Memory B cell (primary cell): ENCODE data around the gene TBL3.

Experiments used
- ATAC-seq: fragments of 150-1000 bp; cut with Tn5 transposase; 2 replicates; pipeline ENCODE4 v1.10.0; 2021; ENCODE audit warnings: low read depth, mild to moderate bottlenecking, moderate library complexity
- DNase-seq, 2 donors: peaks; one replicate each; pipeline ENCODE4 v3.0.0; 2022; ENCODE audit warnings: low spot score in 2 of 2
- H3K27ac Mint-ChIP-seq: one replicate; pipeline ENCODE4 v1.8.0; 2022; ENCODE audit warnings: mild to moderate bottlenecking, moderate library complexity, mixed read lengths
- H3K27me3 Mint-ChIP-seq: one replicate; pipeline ENCODE4 v1.8.0; 2022; ENCODE audit warnings: mixed read lengths
- H3K36me3 Mint-ChIP-seq: one replicate; pipeline ENCODE4 v1.8.0; 2022; ENCODE audit warnings: mild to moderate bottlenecking, mixed read lengths
- H3K4me1 Mint-ChIP-seq: one replicate; pipeline ENCODE4 v1.8.0; 2022; ENCODE audit warnings: mixed read lengths
- H3K4me3 Mint-ChIP-seq: one replicate; pipeline ENCODE4 v1.8.0; 2022; ENCODE audit warnings: mild to moderate bottlenecking, moderate library complexity, mixed read lengths
- H3K9me3 Mint-ChIP-seq: one replicate; pipeline ENCODE4 v1.8.0; 2022; ENCODE audit warnings: mixed read lengths

The TBL3 gene

DNA sequence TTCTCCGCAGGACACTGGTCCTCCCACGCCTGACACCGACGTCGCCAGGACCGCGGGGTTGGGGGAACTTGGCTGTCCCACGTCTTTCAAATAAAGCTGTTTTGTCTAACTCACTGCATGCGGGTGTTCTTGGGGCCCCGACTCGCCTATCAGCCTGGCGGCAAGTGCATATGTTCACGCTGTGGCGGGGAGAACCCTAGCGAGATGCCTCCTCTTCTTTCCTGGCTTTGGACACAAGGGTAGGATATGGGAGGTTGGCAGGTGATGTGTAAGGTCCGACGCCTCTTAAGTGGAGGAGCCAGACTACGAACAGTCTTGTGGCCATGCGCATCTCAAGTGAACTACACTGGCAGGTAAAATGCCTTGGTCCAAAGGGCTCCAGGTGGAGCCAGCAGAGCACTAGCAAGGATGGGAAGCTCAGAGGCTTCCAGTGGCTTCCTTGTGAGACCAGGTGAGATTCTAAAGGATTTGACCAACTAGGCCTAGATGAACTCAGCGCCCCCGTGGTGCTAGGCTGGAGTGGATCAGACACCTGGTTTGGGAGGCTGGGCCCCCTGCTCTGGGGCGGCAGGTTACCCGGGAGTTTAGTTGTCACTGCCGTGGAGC, 6.4 kb upstream of the TBL3 start:
- Mint-ChIP-seq H3K36me3 (peaks cover 9% of the 10 kb centered on the region), H3K4me1 (peaks cover 29% of the 10 kb centered on the region), H3K27me3 (no peaks in the 10 kb centered on the region), H3K27ac (peak overlapping the region; percentile 99), H3K9me3 (no peaks in the 10 kb centered on the region), H3K4me3 (peak overlapping the region; percentile 95)
- DNase-seq: no peak
- ATAC-seq: no peak

DNA sequence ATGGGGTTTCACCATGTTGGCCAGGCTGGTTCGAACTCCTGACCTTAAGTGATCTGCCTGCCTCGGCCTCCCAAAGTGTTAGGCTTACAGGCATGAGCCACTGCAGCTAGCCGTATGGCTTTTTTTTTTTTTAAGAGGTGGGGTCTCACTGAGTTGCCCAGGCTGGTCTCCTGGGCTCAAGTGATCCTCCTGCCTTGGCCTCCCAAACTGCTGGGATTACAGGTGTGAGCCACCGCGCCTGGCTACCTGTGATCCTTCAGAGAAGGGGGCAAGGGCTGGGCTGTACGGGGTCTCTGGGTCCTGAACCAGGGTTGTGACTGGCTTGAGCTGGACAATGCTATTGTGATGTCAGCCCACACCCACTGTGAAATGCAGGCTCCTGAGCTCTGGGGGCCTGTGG, 5.4 kb upstream of the TBL3 start, which contains the start of gene RNF151:
Gene RNF151 (plus strand): TSS at position 397 of the 400 bp plus-strand sequence. CDS start 26 bp downstream, outside the sequence.
- Mint-ChIP-seq H3K9me3 (no peaks in the 10 kb centered on the region), H3K4me3 (peak within 1 kb of the TSS; percentile 95), H3K4me1 (peaks cover 26% of the 10 kb centered on the region), H3K36me3 (peaks cover 9% of the 10 kb centered on the region), H3K27ac (peak within 1 kb of the TSS; percentile 99), H3K27me3 (no peaks in the 10 kb centered on the region)
- DNase-seq: no peak
- no peak for ATAC-seq

DNA sequence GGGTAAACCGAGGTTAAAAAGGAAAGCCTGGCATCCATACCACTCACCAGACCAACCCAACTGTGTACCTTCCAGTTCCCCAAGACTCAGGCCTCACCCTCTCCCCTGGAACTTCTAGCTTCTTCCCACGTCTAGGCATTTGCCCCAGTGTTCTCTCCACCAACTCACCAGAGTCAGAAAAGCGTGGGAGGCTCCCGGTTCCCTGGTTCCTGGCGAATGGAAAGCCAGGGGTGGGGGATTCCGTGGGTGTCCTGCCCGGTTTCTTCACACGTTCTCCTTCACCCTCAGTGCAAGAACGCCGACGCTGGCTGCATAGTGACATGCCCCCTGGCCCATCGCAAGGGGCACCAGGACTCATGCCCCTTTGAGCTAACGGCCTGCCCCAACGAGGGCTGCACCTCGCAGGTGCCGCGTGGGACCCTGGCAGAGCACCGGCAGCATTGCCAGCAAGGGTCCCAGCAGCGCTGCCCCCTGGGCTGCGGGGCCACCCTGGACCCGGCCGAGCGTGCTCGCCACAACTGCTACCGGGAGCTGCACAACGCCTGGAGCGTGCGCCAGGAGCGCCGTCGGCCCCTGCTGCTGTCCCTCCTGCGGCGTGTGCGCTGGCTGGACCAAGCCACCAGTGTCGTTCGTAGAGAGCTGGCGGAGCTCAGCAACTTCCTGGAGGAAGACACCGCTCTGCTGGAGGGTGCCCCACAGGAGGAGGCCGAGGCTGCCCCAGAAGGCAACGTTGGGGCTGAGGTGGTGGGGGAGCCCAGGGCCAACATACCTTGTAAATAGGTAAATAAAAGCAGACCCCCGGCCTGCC, 3.5 kb upstream of the TBL3 start:
- Mint-ChIP-seq H3K27ac (no peak overlapping the region), H3K9me3 (no peaks in the 10 kb centered on the region), H3K4me1 (peaks cover 27% of the 10 kb centered on the region), H3K27me3 (peaks cover 3% of the 10 kb centered on the region), H3K4me3 (no peak overlapping the region), H3K36me3 (peaks cover 8% of the 10 kb centered on the region)
- DNase-seq (no peak), ATAC-seq (no peak)

DNA sequence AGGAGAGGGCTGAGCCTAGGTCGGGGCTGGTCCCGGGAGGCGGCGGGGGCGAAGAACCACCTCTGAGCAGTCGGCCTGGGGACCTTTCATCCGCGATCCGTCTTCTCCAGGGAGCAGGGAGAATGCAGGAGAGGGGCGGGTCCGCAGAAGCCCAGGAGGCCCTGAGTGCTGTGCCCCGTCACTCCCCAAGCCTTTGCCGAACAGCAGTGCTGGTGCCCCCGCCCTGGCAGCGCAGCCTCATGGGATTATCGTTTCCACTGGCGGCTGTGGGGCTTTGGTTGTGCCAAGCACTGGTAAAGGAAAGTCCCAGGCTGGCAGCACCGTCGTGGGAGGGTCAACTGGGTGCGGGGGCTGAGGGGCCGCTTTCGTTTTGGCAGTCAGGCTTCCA, 631 bp downstream of the TBL3 start:
- DNase-seq (peak in 1 of 2 donors; percentile 18), ATAC-seq (no peak)
- Mint-ChIP-seq H3K36me3 (peaks cover 22% of the 10 kb centered on the region), H3K9me3 (no peaks in the 10 kb centered on the region), H3K4me3 (peak overlapping the region; percentile 94), H3K4me1 (peaks cover 15% of the 10 kb centered on the region), H3K27me3 (peaks cover 4% of the 10 kb centered on the region), H3K27ac (peak overlapping the region; percentile 95)

DNA sequence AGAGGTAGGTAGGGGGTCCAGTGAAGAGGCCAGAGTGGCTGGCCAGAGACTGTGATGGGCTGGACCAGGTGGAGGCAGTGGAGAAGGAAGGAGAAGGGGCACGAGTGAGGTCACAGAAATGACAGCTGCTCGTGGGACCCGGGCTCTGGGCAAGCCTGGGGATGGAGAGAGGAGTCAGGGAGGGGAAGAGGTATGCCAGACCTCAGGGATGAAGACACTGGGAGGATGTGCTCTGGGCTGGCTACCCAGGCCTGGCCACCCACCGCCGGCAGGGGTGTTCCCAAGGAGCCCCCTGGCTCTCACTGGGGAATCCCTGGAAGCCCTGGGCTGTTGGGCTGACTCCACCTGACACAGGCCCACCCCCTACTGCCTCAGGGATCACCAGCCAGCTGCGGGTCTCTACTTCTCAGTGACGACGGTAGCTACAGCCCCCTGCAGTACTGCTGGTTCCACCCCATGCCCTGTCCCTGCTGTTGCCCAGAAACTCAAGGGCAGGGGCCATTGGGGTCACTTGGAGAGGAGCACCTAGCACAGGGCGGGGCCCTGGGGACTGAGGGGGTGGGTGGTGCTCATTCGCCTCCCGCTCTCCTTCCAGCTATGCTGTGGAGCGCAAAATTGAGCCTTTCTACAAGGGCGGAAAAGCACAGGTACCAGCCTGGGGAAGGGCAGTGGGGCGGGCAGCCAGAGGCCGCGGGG, 1.8 kb downstream of the TBL3 start:
- H3K4me1 Mint-ChIP-seq: peaks cover 15% of the 10 kb centered on the region
- peaks cover 27% of the 10 kb centered on the region for H3K36me3 Mint-ChIP-seq
- no peaks in the 10 kb centered on the region for H3K9me3 Mint-ChIP-seq
- DNase-seq (no peak), ATAC-seq (no peak)
- peak overlapping the region; percentile 77 for H3K27ac Mint-ChIP-seq
- H3K27me3 Mint-ChIP-seq: peaks cover 5% of the 10 kb centered on the region
- H3K4me3 Mint-ChIP-seq: no peak overlapping the region

DNA sequence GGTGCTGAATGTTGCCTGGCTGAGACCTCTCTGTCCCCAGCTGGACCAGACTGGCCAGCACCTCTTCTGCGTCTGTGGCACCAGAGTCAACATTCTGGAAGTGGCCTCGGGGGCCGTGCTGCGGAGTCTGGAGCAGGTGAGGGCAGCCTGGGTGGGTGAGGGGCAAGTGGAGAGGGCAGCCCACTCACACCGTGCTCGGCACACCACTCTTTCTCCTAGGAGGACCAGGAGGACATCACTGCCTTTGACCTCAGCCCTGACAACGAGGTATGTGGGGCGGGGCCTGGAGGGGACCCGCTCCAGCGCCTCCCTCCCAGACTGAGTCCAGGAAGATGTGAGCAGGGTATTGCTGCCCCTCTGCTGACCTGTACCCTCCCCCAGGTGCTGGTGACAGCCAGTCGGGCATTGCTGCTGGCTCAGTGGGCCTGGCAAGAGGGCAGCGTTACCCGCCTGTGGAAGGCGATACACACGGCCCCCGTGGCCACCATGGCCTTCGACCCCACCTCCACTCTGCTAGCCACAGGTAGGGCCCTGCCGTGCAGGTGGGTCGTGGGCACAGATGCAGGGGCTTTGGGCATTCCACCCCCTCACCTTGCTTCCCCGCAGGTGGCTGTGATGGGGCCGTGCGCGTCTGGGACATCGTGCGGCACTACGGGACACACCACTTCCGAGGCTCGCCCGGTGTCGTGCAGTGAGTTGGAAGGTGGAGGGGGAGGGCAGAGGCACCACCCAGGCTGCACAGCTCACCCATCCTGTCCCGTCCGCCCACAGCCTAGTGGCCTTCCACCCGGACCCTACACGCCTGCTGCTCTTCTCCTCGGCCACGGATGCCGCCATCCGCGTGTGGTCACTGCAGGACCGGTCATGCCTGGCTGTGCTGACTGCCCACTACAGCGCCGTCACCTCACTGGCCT, 2.6 kb downstream of the TBL3 start:
- H3K9me3 Mint-ChIP-seq: no peaks in the 10 kb centered on the region
- DNase-seq (no peak), ATAC-seq (no peak)
- no peak overlapping the region for H3K27ac Mint-ChIP-seq
- peaks cover 30% of the 10 kb centered on the region for H3K36me3 Mint-ChIP-seq
- peaks cover 15% of the 10 kb centered on the region for H3K4me1 Mint-ChIP-seq
- peaks cover 5% of the 10 kb centered on the region for H3K27me3 Mint-ChIP-seq
- peak overlapping the region; percentile 50 for H3K4me3 Mint-ChIP-seq

DNA sequence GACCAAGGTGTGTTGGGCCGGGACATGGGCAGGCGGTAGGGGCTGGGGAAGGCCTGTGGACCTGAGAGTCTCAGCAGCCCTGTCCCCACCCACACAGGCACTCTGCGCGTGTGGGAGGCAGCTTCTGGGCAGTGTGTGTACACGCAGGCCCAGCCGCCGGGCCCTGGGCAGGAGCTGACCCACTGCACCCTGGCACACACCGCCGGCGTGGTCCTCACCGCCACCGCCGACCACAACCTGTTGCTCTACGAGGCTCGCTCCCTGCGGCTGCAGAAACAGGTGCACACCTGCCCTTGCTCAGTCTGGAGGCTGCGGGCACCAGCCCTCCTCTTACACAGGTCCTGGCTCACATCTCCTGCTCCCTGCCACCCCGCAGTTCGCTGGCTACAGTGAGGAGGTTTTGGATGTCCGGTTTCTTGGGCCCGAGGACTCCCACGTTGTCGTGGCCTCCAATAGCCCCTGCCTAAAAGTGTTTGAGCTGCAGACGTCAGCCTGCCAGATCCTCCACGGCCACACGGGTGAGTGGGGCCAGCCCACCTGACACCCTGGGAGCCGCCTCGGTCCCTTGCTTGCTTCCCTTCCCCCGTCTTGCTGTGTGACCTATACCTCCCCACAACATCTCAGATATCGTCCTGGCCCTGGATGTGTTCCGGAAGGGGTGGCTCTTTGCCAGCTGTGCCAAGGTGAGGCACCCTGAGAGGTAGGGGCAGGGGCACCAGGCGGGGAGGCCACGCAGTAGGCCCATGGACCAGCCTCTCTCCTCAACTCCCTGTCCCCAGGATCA, 3.8 kb downstream of the TBL3 start:
- H3K27me3 Mint-ChIP-seq: peaks cover 5% of the 10 kb centered on the region
- no peaks in the 10 kb centered on the region for H3K9me3 Mint-ChIP-seq
- H3K27ac Mint-ChIP-seq: no peak overlapping the region
- ATAC-seq: no peak
- H3K4me3 Mint-ChIP-seq: no peak overlapping the region
- peaks cover 15% of the 10 kb centered on the region for H3K4me1 Mint-ChIP-seq
- H3K36me3 Mint-ChIP-seq: peaks cover 30% of the 10 kb centered on the region
- DNase-seq: no peak

DNA sequence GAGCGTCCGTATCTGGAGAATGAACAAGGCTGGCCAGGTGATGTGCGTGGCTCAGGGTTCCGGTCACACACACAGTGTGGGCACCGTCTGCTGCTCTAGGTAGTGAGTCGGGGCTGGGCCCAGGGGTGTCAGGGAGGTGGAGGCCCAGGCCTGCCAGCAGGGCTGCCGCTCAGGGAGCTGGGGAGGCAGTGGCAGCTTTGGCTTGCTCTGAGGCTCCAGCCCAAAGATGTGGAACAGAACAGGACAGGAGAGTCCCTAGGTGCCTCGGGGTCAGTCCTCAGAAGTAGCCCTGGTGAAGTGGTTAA, 4.3 kb downstream of the TBL3 start:
- Mint-ChIP-seq H3K27ac (no peak overlapping the region), H3K4me3 (no peak overlapping the region), H3K36me3 (peaks cover 30% of the 10 kb centered on the region), H3K27me3 (peaks cover 5% of the 10 kb centered on the region), H3K4me1 (peaks cover 11% of the 10 kb centered on the region), H3K9me3 (no peaks in the 10 kb centered on the region)
- no peak for ATAC-seq
- no peak for DNase-seq

DNA sequence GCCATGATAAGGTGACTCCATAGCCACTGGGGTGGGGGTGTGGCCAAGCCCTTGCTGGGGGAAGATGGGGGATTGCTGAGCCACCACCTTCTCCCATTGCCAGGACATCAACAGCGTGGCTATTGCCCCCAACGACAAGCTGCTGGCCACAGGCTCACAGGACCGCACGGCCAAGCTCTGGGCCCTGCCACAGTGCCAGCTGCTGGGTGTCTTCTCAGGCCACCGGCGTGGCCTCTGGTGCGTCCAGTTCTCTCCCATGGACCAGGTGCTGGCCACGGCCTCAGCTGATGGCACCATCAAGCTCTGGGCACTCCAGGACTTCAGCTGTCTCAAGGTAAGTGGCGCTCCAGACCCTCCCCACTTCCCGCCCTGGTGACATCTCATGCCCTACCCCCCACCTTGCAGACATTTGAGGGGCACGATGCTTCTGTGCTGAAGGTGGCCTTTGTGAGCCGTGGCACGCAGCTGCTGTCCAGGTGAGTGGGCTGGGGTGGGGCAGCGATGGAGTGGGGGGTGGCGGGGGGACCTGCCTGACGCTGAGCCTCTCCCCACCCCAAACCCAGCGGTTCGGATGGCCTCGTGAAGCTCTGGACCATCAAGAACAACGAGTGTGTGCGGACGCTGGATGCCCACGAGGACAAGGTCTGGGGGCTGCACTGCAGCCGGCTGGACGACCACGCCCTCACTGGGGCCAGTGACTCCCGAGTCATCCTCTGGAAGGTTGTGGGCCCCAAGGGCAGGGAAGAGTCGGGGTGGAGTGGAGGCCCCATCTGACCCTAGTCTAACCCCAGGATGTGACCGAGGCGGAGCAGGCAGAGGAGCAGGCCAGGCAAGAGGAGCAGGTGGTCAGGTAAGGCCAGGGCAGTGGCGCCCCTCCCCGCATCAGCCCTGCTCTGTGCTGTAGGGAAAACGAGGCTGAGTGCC, 5.4 kb downstream of the TBL3 start:
- H3K27ac Mint-ChIP-seq: no peak overlapping the region
- no peak overlapping the region for H3K4me3 Mint-ChIP-seq
- H3K36me3 Mint-ChIP-seq: peaks cover 30% of the 10 kb centered on the region
- peaks cover 6% of the 10 kb centered on the region for H3K4me1 Mint-ChIP-seq
- DNase-seq (no peak), ATAC-seq (no peak)
- H3K27me3 Mint-ChIP-seq: peaks cover 9% of the 10 kb centered on the region
- no peaks in the 10 kb centered on the region for H3K9me3 Mint-ChIP-seq

DNA sequence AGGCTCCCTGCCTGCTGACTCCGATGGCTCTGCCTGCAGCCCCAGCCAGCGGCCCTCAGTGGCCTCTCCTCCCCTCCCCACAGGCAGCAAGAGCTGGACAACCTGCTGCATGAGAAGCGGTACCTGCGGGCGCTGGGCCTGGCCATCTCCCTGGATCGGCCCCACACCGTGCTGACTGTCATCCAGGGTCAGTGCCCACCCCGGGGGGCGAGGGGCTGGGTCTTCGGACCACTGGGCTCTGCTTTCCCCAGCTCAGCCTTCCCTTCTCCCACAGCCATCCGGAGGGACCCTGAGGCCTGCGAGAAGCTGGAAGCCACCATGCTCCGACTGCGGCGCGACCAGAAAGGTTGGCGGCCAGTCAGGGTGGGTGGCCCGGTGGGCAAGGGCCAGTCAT, 6.0 kb downstream of the TBL3 start:
- H3K9me3 Mint-ChIP-seq: no peaks in the 10 kb centered on the region
- no peak overlapping the region for H3K4me3 Mint-ChIP-seq
- H3K27ac Mint-ChIP-seq: no peak overlapping the region
- peaks cover 28% of the 10 kb centered on the region for H3K36me3 Mint-ChIP-seq
- H3K4me1 Mint-ChIP-seq: peaks cover 6% of the 10 kb centered on the region
- no peak for ATAC-seq
- H3K27me3 Mint-ChIP-seq: peaks cover 11% of the 10 kb centered on the region
- no peak for DNase-seq

DNA sequence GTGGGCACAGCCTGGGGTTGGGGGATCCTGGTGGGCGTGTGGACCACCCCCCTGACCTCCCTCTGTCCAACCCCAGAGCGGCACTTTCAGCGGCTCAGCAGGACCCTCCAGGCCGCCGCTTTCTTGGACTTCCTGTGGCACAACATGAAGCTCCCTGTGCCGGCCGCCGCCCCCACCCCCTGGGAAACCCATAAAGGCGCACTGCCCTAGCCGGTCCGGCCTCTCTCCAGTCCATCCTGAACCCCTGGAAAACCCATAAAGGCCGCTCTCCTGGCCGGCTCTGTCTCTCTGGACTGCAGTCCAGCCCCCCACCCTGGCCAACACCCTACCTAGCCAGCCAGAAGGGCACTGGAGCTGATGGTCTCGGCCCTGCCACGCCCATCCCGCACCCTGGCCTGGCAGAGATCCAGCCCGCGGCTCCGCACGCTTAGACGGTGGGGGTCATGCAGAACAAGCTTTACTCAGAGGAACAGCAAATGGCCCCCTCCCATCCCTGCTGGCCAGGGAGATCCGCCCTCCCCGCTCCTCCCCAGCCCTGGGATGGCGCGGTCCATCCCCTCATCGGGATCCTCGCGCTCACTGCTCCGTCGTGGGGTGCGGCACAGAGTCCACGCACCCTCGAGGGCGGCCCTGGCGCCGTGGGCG, 6.7 kb downstream of the TBL3 start:
- ATAC-seq (no peak), DNase-seq (no peak)
- Mint-ChIP-seq H3K4me3 (no peak overlapping the region), H3K9me3 (no peaks in the 10 kb centered on the region), H3K36me3 (peaks cover 25% of the 10 kb centered on the region), H3K4me1 (peaks cover 8% of the 10 kb centered on the region), H3K27ac (no peak overlapping the region), H3K27me3 (peaks cover 11% of the 10 kb centered on the region)
